SIG-M5 (cell line): ENCODE results near the gene FOXL3.
"Not testable (repeated sequence)": the region's sequence is repeated elsewhere in the genome, so short reads cannot be mapped to it uniquely, and the experiment has no call there.

Source experiments
- DNase-seq: peaks from one replicate; lab custom pipeline; 2025; lab: John Stamatoyannopoulos, UW

Gene FOXL3

DNA sequence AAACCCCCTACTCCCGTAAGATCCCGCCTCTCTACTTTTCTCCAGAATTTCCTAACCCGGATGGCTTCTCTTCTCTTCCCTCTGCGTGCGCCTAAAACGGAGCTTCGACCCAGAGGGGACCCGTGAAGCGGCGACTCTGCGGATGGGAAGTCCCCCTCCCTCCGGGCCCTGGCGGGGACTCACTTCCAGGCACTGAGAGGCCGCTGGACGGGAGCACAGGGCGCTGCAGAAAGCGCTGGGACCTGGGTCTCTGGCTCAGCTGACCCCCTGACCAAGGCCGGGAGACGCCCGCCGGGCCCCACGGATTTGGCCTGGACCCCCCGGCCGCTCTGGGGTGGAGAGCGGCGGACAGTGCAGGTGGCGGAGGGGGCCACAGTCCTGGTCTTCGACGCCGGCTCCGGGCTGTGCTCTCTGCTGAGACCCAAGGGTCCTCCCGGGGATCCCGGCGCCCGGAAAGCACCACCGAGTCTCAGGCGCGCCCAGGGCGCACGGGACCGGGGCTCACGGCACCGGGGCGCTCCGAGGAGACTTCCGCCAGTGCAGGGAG lies 688 bp upstream of the FOXL3 start:
- no peak for DNase-seq

DNA sequence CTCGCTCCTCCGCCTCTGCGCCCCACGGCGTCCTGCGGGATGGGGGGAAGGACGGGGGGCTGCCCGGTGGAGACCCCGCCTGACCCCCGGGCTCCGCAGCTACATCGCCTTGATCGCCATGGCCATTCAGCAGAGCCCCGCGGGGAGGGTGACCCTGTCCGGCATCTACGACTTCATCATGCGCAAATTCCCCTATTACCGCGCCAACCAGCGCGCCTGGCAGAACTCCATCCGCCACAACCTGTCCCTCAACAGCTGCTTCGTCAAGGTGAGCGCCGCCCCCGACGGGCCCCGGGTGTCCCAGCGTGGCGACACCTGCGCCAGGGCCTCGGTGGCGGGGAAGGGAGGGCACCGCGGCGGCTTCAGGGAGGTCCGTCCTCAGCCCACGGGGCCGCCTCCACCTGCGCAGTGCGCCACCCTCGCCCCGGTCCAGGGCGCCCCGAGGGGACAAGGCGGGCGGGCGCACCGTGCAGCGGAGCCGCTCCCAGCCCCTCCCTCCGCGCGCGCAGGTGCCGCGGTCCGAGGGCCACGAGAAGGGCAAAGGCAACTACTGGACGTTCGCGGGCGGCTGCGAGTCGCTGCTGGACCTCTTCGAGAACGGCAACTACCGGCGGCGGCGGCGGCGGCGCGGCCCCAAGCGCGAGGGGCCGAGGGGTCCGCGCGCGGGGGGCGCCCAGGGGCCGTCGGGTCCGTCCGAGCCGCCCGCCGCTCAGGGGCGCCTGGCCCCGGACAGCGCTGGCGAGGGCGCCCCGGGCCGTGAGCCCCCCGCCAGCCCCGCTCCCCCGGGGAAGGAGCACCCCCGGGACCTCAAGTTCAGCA lies 793 bp downstream of the FOXL3 start:
- DNase-seq, result no peak

GRCh38 chr7:291373-292092 lies 1.6 kb downstream of the FOXL3 start:
- no peak for DNase-seq

DNA sequence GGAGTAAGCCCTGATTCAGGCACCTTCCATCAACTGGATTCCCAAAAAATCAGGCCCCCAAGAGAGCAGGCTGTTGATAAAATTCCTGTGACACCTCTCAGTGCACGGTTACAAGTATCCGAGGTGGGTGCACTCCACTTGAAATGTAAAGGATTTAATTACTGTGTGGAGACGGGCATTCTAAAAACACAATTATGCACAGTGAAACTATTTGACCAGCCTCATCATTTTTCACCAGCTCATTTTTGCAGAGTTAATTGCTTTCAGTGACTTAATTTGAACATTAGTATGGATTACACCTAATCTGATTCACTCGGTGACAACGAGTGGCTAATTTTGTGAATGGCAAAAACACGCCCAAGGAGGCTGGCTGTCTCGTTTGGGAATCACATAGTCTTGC lies 2.3 kb downstream of the FOXL3 start:
- DNase-seq, result no peak

- DNase-seq, result no peak
Observed at GRCh38 chr7:292826-293225, 2.9 kb downstream of the FOXL3 start.

DNA sequence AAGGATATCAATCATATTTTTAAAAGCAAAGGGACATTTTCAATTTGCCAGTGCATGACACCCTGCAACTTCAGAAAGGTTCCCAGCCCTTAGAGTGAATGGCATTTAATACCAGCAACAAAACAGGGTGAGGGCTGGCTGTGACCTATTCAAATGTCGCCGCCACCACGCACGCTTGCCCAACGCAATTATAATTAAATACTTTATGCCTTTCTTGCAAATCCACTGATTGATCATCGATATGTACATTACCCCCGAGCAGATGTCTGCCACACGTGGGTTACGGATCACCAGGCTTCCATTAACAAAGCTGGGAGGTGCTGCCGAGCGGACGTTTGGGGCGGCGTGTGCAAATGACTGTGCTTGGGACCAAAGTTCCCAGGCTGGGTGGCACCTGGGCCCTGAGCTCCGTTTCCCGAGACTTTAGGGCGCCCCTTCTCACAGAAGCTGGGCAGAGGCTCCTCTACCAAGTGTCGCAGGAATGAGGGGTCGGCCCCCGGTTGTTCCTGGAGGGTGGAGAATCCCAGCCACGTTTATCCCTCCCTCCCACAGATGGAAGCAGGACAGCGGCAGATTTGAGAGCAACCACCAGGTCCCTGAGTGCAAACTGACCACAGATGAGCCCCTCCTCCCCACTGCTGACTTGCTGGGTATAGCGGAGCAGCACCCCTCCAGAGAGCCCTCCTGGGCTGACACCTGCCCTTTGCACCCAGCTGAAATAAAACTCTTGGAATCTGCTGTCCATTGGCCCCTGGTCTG lies 3.9 kb downstream of the FOXL3 start:
- no peak for DNase-seq

DNA sequence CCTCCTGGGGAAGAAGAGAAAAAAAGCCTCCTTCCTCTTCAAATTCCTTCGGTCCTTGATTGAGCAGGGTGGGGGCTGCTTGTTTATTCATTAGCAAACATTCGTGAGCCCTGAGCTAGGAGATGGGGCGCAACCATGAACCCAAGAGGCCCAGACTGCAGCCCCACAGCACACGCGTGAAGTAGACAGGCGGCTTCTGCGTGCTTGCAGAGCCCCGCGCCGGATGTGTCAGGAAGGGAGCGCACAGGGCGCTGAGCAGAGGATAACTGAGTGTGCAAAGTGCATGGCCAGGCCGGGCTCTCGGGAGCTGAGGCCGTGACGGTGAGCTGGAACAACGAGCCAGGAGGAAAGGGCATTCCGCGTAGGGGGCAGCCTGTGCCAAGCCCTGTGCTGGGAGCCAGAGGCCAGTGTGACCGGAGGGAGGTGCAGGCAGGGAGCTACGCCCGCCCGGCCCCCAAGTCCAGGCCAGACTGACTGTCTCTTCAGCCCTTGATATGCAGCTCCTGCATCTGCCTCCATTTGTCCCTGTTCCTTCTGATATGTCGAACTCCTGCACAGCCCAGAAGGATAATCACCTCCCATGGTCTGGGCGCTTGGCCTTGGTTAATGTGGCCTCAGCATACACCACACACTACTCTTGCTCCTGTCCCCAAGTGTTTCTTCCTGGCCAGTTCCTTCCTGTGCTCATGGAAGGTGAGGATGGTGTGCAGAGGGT lies 4.6 kb downstream of the FOXL3 start:
- DNase-seq, result no peak

DNA sequence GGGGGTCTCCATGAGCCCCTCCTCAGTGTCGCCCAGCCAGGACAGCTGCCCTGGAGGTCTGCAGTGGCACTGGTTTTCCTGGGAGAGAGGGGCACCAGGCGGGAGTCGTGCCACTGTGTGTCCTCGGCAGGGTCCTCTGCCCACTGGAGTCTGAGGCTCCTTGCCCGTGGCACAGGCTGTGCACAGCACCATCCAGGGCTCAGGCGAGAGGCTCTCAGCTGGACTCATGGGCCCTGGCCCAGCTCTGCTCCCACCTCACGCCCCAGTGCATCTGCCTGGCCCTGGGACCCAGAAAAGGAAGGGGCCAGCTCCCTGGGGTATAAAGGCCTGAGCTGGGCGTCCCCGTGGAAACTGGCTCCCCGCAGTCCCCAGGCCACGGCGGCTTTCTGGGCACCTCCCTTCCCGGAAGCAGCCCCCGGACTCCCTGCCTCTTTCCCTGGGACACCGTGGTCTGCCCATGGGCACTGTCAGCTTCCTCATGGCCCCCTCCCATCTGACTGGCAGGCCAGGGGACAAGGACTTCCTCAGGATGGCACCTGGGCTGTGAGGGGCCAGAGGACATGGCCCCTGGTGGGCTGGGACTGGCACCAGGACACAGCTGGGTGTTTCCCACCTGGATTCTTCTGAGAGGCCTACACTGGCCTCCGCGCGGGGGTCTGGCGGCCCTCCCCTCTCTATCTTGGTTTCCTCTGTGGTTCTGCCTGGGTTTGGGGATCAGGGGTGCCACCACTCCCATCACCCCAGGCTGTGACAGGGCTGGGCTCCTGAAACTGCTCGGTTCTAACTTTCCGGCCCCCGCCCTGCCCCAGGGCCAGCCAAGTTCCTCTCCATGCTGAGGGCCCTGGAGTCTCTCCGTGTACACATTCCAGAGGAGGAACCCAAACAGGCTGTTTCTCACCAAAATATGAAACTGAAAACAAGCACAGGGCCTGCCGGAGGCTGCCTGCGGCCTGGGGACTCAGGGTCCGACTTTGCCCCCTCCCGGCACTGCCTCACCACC lies 5.5 kb downstream of the FOXL3 start:
- no peak for DNase-seq

- no peak for DNase-seq
Observed at GRCh38 chr7:296373-296945, 6.5 kb downstream of the FOXL3 start.

DNA sequence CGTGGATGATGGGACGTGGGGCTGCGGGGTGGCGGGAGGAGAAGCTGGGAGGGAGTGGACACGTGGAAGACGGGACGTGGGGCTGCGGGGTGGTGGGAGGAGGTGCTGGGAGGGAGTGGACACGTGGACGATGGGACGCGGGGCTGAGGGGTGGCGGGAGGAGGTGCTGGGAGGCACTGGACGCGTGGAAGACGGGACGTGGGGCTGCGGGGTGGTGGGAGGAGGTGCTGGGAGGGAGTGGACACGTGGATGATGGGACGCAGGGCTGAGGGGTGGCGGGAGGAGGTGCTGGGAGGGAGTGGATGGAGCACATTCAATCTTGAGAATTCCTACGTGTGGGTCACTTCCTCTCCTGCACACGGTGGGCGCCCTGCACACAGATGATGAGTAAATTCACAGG lies 7.2 kb downstream of the FOXL3 start:
- not testable (repeated sequence) for DNase-seq

DNA sequence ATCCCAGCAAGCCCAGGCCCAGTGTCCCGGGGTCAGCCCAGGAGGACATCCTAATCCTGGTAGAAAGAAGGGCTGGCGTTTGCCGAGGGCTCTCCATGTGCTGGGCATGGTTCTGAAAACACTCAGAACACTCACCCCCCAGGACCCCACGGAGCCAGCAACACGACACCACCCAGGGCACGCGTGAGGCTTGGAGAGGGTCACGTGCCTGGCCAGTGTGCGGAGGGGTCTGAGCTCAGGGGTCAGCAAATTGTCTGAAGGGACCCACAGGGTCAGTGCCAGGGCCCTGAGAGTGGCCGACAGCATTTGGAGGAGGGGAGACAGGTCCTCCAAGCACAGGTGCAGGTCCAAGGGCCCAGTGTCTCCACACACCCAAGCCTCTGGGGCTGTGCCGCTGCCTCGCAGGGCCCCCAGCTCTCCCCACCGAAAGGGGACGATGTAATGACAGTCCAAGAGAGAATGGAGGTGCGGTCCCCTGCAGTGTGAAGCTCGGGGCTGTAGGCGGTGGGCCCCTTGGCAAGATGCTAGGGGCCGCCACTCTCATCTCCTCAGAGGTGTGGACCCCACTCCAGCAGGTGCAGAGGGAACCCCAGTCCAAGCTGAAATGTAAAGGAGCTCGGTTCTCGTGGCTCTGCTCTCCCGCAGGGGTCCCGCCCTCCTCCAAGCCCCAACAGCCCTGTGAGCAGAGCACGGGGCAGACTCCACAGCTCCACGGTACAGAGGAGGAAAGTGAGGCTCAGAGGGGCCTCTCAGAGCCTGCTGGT lies 7.8 kb downstream of the FOXL3 start:
- DNase-seq, result no peak

DNA sequence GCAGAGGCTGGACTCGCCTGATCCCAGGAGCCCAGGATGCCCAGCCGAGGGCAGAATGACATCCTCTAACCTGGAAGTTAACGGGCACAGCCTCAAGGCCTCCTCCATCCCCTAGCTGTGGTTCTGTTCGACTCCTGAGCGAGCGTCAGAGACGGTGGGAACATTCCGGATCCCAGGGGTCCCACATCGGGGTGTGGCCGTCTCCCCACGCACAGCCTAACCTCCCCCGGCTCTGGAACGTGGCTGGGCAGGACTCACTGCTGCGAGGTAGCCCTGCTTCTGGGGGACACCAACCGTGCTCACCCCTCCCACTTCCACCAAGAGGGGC lies 8.4 kb downstream of the FOXL3 start:
- DNase-seq, result no peak

GRCh38 chr7:298743-299142 lies 8.8 kb downstream of the FOXL3 start:
- DNase-seq, result no peak

GRCh38 chr7:299169-299568 lies 9.2 kb downstream of the FOXL3 start:
- no peak for DNase-seq

DNA sequence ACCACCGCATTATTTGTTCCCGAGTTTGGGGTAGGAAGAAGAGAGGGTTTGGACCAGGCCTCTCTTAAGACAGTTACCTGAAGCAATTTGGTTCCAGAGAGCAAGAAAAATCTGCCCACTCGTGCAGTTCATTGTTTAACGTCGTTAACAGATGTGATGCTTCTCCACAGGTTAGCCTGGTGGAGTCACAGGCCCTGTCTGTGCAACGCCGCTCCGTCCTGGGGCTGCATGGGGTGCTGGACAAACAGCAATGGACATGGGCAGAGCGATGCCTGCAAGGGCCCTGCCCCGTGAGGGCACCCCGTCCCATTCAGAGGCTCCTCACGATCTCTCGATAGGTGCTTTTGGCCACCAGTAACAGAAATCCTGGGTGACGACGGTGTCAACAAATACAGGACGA lies 9.7 kb downstream of the FOXL3 start:
- DNase-seq, result no peak

DNA sequence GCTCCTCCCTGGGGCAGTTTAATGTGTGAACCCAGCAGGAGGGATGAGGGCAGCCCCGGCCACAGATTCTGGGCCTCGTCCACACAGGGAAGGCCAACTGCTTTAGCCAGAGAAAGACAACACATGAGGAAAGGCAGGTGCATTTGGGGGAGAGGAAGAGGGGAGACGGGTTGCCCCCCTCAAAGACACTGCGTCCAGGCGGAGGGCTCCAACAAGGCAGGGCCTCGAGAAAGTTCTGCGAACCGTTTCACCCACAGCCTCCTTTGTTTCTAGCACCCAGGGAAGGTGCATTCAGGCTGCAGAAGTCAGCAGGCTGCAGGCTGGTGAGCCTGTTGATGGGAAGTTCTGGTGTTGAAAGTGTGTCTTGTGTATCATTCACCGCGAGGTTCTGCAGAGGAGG lies 10.1 kb downstream of the FOXL3 start:
- no peak for DNase-seq

DNA sequence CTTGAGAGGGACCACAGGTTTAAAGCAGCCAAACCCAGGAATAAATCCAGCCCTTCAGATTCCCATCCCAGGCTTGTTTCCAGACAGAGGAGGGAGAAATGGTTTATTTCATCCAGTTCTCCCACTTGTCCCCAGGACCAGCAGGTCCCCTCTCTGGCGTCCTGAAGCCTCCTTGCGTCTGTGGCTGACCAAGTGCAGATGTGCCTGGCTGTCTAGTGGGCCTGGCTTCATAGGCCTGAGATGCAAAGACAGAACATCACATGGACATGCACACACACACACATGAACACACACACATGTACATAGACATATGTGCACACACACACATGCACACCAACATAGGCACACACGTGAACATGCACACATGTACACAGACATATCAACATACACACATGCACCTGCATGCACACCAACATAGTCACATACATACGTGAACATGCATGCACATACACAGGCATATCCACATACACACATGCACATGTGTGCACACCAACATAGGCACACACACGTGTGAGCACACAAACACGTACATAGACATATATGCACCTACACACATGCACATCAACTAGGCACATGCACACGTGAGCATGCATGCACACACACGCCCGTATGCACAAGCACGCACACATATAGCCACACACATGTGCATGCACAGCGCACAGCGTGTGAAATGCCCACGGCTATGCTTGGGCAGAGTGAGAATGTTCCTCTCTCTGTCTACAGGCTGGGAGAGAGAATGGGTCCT lies 10.7 kb downstream of the FOXL3 start:
- DNase-seq, result no peak

DNA sequence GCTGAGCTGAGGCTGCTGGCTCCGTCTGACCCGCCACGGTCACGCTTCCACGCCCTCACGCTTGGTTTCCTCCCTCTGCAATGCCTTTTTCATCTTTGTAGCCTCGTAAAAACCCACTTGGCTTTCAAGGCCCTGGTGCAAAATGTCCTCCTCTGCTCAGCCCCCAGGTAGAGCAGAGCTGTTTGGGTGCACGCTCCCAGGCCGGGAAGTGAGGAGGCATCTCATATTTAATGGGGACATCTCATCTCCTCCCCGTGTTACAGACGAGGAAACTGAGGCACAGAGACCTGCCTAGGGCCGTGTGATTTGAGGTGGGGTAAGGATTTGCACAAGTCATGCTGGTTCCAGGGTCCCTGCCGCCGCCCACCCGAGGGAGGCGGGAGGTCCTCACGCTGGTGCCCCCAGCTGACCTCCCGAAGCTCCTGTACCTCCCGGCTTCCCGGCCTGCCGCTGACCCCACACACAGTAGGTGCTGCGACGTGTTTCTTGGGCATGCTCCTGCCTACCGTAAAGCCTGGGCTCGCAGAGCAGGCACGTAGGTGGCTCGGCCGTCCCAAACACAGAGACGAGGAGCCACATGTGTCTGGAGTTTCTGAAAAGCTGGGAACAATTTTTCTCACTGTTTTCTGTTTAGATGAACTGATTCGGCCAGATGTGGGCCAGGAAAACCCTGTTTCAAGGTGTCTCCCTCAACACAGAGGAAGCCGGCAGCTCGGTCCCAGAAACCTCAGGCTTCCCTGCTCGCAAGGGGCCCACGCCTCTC lies 11.5 kb downstream of the FOXL3 start:
- no peak for DNase-seq
